ENCODE data around the gene STUM.

DNA sequence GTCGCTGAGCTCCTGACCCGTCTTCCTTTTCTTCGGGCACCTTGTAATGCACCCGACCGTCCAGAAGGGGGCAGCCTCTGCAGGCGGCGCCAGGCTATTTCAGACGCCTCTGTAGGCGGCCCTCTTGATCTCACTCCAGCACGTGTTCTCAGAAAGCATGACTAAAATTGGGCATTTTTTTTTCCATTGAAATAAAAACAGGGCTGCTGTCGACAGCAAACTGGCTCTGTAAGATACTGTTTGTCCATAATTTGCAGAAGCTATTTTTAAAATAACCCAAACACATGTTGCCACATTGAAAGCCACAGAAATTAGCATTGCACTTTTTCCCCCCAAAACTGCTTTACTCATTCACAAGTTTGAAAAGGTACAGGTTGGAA is 78.0 kb downstream of the STUM start:
- TF ChIP-seq, protein P1, sequence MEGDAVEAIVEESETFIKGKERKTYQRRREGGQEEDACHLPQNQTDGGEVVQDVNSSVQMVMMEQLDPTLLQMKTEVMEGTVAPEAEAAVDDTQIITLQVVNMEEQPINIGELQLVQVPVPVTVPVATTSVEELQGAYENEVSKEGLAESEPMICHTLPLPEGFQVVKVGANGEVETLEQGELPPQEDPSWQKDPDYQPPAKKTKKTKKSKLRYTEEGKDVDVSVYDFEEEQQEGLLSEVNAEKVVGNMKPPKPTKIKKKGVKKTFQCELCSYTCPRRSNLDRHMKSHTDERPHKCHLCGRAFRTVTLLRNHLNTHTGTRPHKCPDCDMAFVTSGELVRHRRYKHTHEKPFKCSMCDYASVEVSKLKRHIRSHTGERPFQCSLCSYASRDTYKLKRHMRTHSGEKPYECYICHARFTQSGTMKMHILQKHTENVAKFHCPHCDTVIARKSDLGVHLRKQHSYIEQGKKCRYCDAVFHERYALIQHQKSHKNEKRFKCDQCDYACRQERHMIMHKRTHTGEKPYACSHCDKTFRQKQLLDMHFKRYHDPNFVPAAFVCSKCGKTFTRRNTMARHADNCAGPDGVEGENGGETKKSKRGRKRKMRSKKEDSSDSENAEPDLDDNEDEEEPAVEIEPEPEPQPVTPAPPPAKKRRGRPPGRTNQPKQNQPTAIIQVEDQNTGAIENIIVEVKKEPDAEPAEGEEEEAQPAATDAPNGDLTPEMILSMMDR (IDR thresholded peaks at IDR 0.05), result peak; percentile 80 to 98 (median 92)
- TF ChIP-seq POLR2A (IDR thresholded peaks at IDR 0.05), result no peak

All from adrenal gland (tissue), 5 donors.